Activated CD8-positive, alpha-beta T cell treated with anti-CD3 and anti-CD28 coated beads, Interleukin-2, amount 10 ng/mL, durations not matched to agents 7 days and 5 days (primary cell): ENCODE measurements around the gene PRPF39. TPM values are rescaled to one million over a fixed set of nuclear protein-coding genes. Genes with fewer than 3 reads are reported as not detected.
"Not testable (repeated sequence)": the region's sequence is repeated elsewhere in the genome, so short reads cannot be mapped to it uniquely, and the experiment has no call there.

ENCODE experiments used
- ATAC-seq: fragments of 150-1000 bp; cut with Tn5 transposase; one replicate; pipeline ENCODE4 v1.10.0; 2021; ENCODE audit warnings: moderate library complexity
- CTCF ChIA-PET: fragments of 350-600 bp; sonication (Branson Sonifier 250); formaldehyde crosslinking; loops from one replicate; lab custom pipeline; 2021; ENCODE audit warnings: antibody characterized with exemption; lab: Charles Lee
- POLR2A ChIA-PET: fragments of 350-600 bp; sonication (Branson Sonifier 250); formaldehyde crosslinking; loops from one replicate; lab custom pipeline; 2021; ENCODE audit warnings: antibody characterized with exemption; lab: Charles Lee
- DNase-seq: peaks from one replicate; pipeline ENCODE4 v3.0.0-alpha.2; 2020
- H3K27ac Mint-ChIP-seq: one replicate; pipeline ENCODE4 v1.8.0; 2021; ENCODE audit warnings: mild to moderate bottlenecking, mixed read lengths
- H3K27me3 Mint-ChIP-seq: one replicate; pipeline ENCODE4 v1.8.0; 2021; ENCODE audit warnings: low read depth, mixed read lengths
- H3K36me3 Mint-ChIP-seq: one replicate; pipeline ENCODE4 v1.8.0; 2021; ENCODE audit warnings: low read depth, mixed read lengths
- H3K4me1 Mint-ChIP-seq: one replicate; pipeline ENCODE4 v1.8.0; 2021; ENCODE audit warnings: low read depth, mixed read lengths
- H3K4me3 Mint-ChIP-seq: one replicate; pipeline ENCODE4 v1.8.0; 2021; ENCODE audit warnings: mild to moderate bottlenecking, mixed read lengths
- H3K9me3 Mint-ChIP-seq: one replicate; pipeline ENCODE4 v1.8.0; 2022; ENCODE audit warnings: mixed read lengths; ENCODE audit not compliant: insufficient read depth
- total RNA-seq, 2 experiments: library from RNA; stranded (reverse); gene quantifications; one replicate each; pipeline ENCODE4 v1.2.3, GENCODE V29; 2021

The PRPF39 gene
- total RNA-seq, 2 experiments from 2014 or later = 41.0 to 41.6 TPM

GRCh38 chr14:45060551-45060950 lies 23.4 kb upstream of the PRPF39 start:
- Mint-ChIP-seq H3K4me1 (no peaks in the 10 kb centered on the region), H3K4me3 (no peak overlapping the region), H3K9me3 (no peaks in the 10 kb centered on the region), H3K27ac (no peak overlapping the region), H3K36me3 (peaks cover 21% of the 10 kb centered on the region), H3K27me3 (no peaks in the 10 kb centered on the region)
- no peak for DNase-seq
- ATAC-seq = no peak
- CTCF ChIA-PET = no interaction called here
- POLR2A ChIA-PET = no interaction called here

GRCh38 chr14:45065540-45065939 lies 18.4 kb upstream of the PRPF39 start:
- no peaks in the 10 kb centered on the region for H3K27me3 Mint-ChIP-seq
- CTCF ChIA-PET = interaction anchor here (0.7 kb wide), 1 partner anchor 64 kb away, joined by 3 read pairs; no protein-coding TSS in a partner anchor
- H3K27ac Mint-ChIP-seq = no peak overlapping the region
- H3K9me3 Mint-ChIP-seq = no peaks in the 10 kb centered on the region
- peaks cover 4% of the 10 kb centered on the region for H3K36me3 Mint-ChIP-seq
- ATAC-seq (no peak), DNase-seq (no peak)
- POLR2A ChIA-PET = no interaction called here
- no peak overlapping the region for H3K4me3 Mint-ChIP-seq
- no peaks in the 10 kb centered on the region for H3K4me1 Mint-ChIP-seq

GRCh38 chr14:45065956-45066355 lies 18.0 kb upstream of the PRPF39 start:
- DNase-seq = no peak
- ChIA-PET CTCF (interaction anchor here (0.6 to 0.7 kb wide), 2 partner anchors 54 to 63 kb away, joined by 3 read pairs; no protein-coding TSS in a partner anchor), POLR2A (no interaction called here)
- Mint-ChIP-seq H3K9me3 (no peaks in the 10 kb centered on the region), H3K36me3 (peaks cover 4% of the 10 kb centered on the region), H3K4me3 (no peak overlapping the region), H3K4me1 (no peaks in the 10 kb centered on the region), H3K27ac (no peak overlapping the region), H3K27me3 (no peaks in the 10 kb centered on the region)
- ATAC-seq = no peak

- H3K27me3 Mint-ChIP-seq = no peaks in the 10 kb centered on the region
- H3K9me3 Mint-ChIP-seq = no peaks in the 10 kb centered on the region
- ChIA-PET POLR2A (no interaction called here), CTCF (interaction anchor here (0.6 kb wide), 1 partner anchor 53 kb away, joined by 3 read pairs; no protein-coding TSS in a partner anchor)
- H3K4me3 Mint-ChIP-seq = no peak overlapping the region
- H3K4me1 Mint-ChIP-seq = no peaks in the 10 kb centered on the region
- no peak overlapping the region for H3K27ac Mint-ChIP-seq
- DNase-seq (no peak), ATAC-seq (no peak)
- peaks cover 4% of the 10 kb centered on the region for H3K36me3 Mint-ChIP-seq
Measured at GRCh38 chr14:45066667-45067066, 17.2 kb upstream of the PRPF39 start.

GRCh38 chr14:45068396-45068795 lies 15.5 kb upstream of the PRPF39 start:
- CTCF ChIA-PET = no interaction called here
- no peak overlapping the region for H3K4me3 Mint-ChIP-seq
- no peak for ATAC-seq
- no peak for DNase-seq
- POLR2A ChIA-PET = no interaction called here
- no peaks in the 10 kb centered on the region for H3K27me3 Mint-ChIP-seq
- no peak overlapping the region for H3K27ac Mint-ChIP-seq
- H3K36me3 Mint-ChIP-seq = peaks cover 4% of the 10 kb centered on the region
- no peaks in the 10 kb centered on the region for H3K4me1 Mint-ChIP-seq
- H3K9me3 Mint-ChIP-seq = no peaks in the 10 kb centered on the region

- Mint-ChIP-seq H3K9me3 (no peaks in the 10 kb centered on the region), H3K27ac (no peak overlapping the region), H3K36me3 (peaks cover 2% of the 10 kb centered on the region), H3K4me1 (no peaks in the 10 kb centered on the region), H3K4me3 (no peak overlapping the region), H3K27me3 (no peaks in the 10 kb centered on the region)
- ATAC-seq (no peak), DNase-seq (no peak)
- POLR2A ChIA-PET = interaction anchor here (0.9 kb wide), 1 partner anchor 12 kb away, joined by 5 read pairs; no protein-coding TSS in a partner anchor
- CTCF ChIA-PET = no interaction called here
Measured at GRCh38 chr14:45070215-45070614, 13.7 kb upstream of the PRPF39 start.

GRCh38 chr14:45072126-45072525 lies 11.8 kb upstream of the PRPF39 start:
- H3K27ac Mint-ChIP-seq = no peak overlapping the region
- no peaks in the 10 kb centered on the region for H3K27me3 Mint-ChIP-seq
- DNase-seq (no peak), ATAC-seq (no peak)
- no peaks in the 10 kb centered on the region for H3K9me3 Mint-ChIP-seq
- no peak overlapping the region for H3K4me3 Mint-ChIP-seq
- peaks cover 2% of the 10 kb centered on the region for H3K36me3 Mint-ChIP-seq
- CTCF ChIA-PET = no interaction called here
- POLR2A ChIA-PET = no interaction called here
- no peaks in the 10 kb centered on the region for H3K4me1 Mint-ChIP-seq

- POLR2A ChIA-PET = no interaction called here
- ATAC-seq = no peak
- peaks cover 2% of the 10 kb centered on the region for H3K36me3 Mint-ChIP-seq
- no peaks in the 10 kb centered on the region for H3K27me3 Mint-ChIP-seq
- H3K4me3 Mint-ChIP-seq = no peak overlapping the region
- no peak overlapping the region for H3K27ac Mint-ChIP-seq
- CTCF ChIA-PET = interaction anchor here (0.6 kb wide), 1 partner anchor 13 kb away, joined by 3 read pairs; no protein-coding TSS in a partner anchor
- no peak for DNase-seq
- no peaks in the 10 kb centered on the region for H3K9me3 Mint-ChIP-seq
- no peaks in the 10 kb centered on the region for H3K4me1 Mint-ChIP-seq
Measured at GRCh38 chr14:45073231-45073879, 10.6 kb upstream of the PRPF39 start.

GRCh38 chr14:45078323-45078722 lies 5.6 kb upstream of the PRPF39 start:
- Mint-ChIP-seq H3K9me3 (no peaks in the 10 kb centered on the region), H3K4me3 (no peak overlapping the region), H3K36me3 (no peaks in the 10 kb centered on the region), H3K27ac (no peak overlapping the region), H3K27me3 (no peaks in the 10 kb centered on the region), H3K4me1 (peaks cover 11% of the 10 kb centered on the region)
- ChIA-PET CTCF (no interaction called here), POLR2A (interaction anchor here (1.0 kb wide), 1 partner anchor 116 kb away, joined by 3 read pairs; the partner anchor contains the start of genes KLHL28 and TOGARAM1)
- ATAC-seq = no peak
- DNase-seq = no peak

GRCh38 chr14:45080416-45080968 lies 3.4 kb upstream of the PRPF39 start:
- ATAC-seq, POLR2A ChIA-PET, H3K27me3 Mint-ChIP-seq, H3K36me3 Mint-ChIP-seq, H3K4me3 Mint-ChIP-seq, H3K27ac Mint-ChIP-seq, CTCF ChIA-PET, H3K9me3 Mint-ChIP-seq, DNase-seq: not testable (repeated sequence)
- peaks cover 22% of the 10 kb centered on the region for H3K4me1 Mint-ChIP-seq

- H3K4me3 Mint-ChIP-seq, DNase-seq, H3K27me3 Mint-ChIP-seq, CTCF ChIA-PET, H3K27ac Mint-ChIP-seq, H3K9me3 Mint-ChIP-seq, H3K36me3 Mint-ChIP-seq, ATAC-seq: not testable (repeated sequence)
- peaks cover 28% of the 10 kb centered on the region for H3K4me1 Mint-ChIP-seq
- POLR2A ChIA-PET = interaction anchor here (0.7 kb wide), 1 partner anchor 42 kb away, joined by 5 read pairs; no protein-coding TSS in a partner anchor
Measured at GRCh38 chr14:45081096-45081495, 2.8 kb upstream of the PRPF39 start.

- Mint-ChIP-seq H3K27ac (no peak overlapping the region), H3K4me1 (peaks cover 38% of the 10 kb centered on the region), H3K4me3 (no peak overlapping the region), H3K36me3 (peaks cover 10% of the 10 kb centered on the region), H3K9me3 (no peaks in the 10 kb centered on the region), H3K27me3 (no peaks in the 10 kb centered on the region)
- DNase-seq = no peak
- ATAC-seq = no peak
- CTCF ChIA-PET = no interaction called here
- POLR2A ChIA-PET = no interaction called here
Measured at GRCh38 chr14:45082420-45082819, 1.5 kb upstream of the PRPF39 start.
